DND-41 (cell line): Measurements from ENCODE around the gene TRIM67.

Experiments
- CTCF ChIP-seq: IDR thresholded peaks from 2 replicates; pipeline ENCODE4 v1.5.1; 2012; ENCODE audit warnings: borderline replicate concordance, low read length, moderate library complexity, mild to moderate bottlenecking; ENCODE audit not compliant: poor library complexity, severe bottlenecking; ENCODE audit errors: extremely low read depth
- EZH2 ChIP-seq: IDR thresholded peaks from 3 replicates; pipeline ENCODE4 v1.6.1; 2012; ENCODE audit warnings: borderline replicate concordance, low read depth, mild to moderate bottlenecking, moderate library complexity, low read length, inconsistent platforms; ENCODE audit not compliant: severe bottlenecking

- TF ChIP-seq CTCF (no peak), EZH2 (no peak)
These were observed 16.1 kb downstream of the TRIM67 start for GRCh38 chr1:231177936-231178335.
